GM12873 (cell line): ENCODE data around the gene MAP3K2.

ENCODE experiments used
- CTCF ChIP-seq: IDR thresholded peaks from 2 replicates; pipeline ENCODE4 v1.5.1; 2012; ENCODE audit warnings: low read depth, mild to moderate bottlenecking, moderate library complexity, low read length, control low read depth; ENCODE audit not compliant: insufficient read depth; ENCODE audit errors: missing control alignments

MAP3K2 gene

GRCh38 chr2:127309468-127309867, 78.3 kb downstream of the MAP3K2 start:
- no peak for TF ChIP-seq CTCF

- no peak for TF ChIP-seq CTCF
These were observed 79.1 kb downstream of the MAP3K2 start for GRCh38 chr2:127308586-127309138.

- TF ChIP-seq CTCF: no peak
These were observed 81.7 kb downstream of the MAP3K2 start for GRCh38 chr2:127305990-127306585.

GRCh38 chr2:127302168-127302567, 85.6 kb downstream of the MAP3K2 start:
- no peak for TF ChIP-seq CTCF

- TF ChIP-seq CTCF: no peak
These were observed 93.8 kb downstream of the MAP3K2 start, which contains the start of gene ERCC3 for GRCh38 chr2:127293748-127294562. Gene ERCC3 (minus strand): TSS chr2:127294144. CDS start chr2:127294081, 63 bp downstream.

GRCh38 chr2:127293386-127293747, 94.4 kb downstream of the MAP3K2 start:
- TF ChIP-seq CTCF: no peak

- no peak for TF ChIP-seq CTCF
These were observed 99.5 kb downstream of the MAP3K2 start for GRCh38 chr2:127288274-127288673.
